ENCODE measurements around the gene CPLX1.

GRCh38 chr4:836003-836511 lies 10.1 kb upstream of the CPLX1 start:
- TF ChIP-seq FOXM1 (IDR thresholded peaks at IDR 0.05; ENCODE audit: borderline replicate concordance) = no peak
- TF ChIP-seq TARDBP (IDR thresholded peaks at IDR 0.05) = no peak
- TF ChIP-seq FOXK2 (IDR thresholded peaks at IDR 0.05) = no peak
- no peak for TF ChIP-seq ELF4 (IDR thresholded peaks at IDR 0.05)
- no peak for TF ChIP-seq HDGF (IDR thresholded peaks at IDR 0.05; ENCODE audit: borderline replicate concordance)
- no peak for TF ChIP-seq NFRKB (IDR thresholded peaks at IDR 0.05)
- TF ChIP-seq L3MBTL2 (conservative IDR thresholded peaks at IDR 0.05) = no peak

All from HEK293T (cell line).